KMS-11 (cell line): ENCODE results near the gene HEPN1.

Source experiments
- H2AFZ ChIP-seq: fragments of 200-600 bp; sonication (generic); 2 replicates; pipeline ENCODE4 v1.6.1; 2016; ENCODE audit warnings: antibody characterized with exemption, mixed run types, low read depth
- H3K27ac ChIP-seq: fragments of 200-600 bp; sonication (generic); 2 replicates; pipeline ENCODE4 v1.6.1; 2016; ENCODE audit warnings: mild to moderate bottlenecking, mixed run types
- H3K27me3 ChIP-seq: fragments of 200-600 bp; sonication (generic); 2 replicates; pipeline ENCODE4 v1.6.1; 2017; ENCODE audit warnings: mild to moderate bottlenecking, low read depth, mixed run types, moderate library complexity; ENCODE audit not compliant: insufficient read depth
- H3K36me3 ChIP-seq: fragments of 200-600 bp; sonication (generic); 2 replicates; pipeline ENCODE4 v1.6.1; 2017; ENCODE audit warnings: mild to moderate bottlenecking, mixed run types; ENCODE audit not compliant: insufficient read depth
- H3K4me1 ChIP-seq: fragments of 200-600 bp; sonication (generic); 2 replicates; pipeline ENCODE4 v1.6.1; 2016; ENCODE audit warnings: mild to moderate bottlenecking, low read depth, mixed run types; ENCODE audit not compliant: poor library complexity, severe bottlenecking
- H3K4me2 ChIP-seq: fragments of 200-600 bp; sonication (generic); 2 replicates; pipeline ENCODE4 v1.7.0; 2016; ENCODE audit warnings: mild to moderate bottlenecking, mixed run types
- H3K4me3 ChIP-seq: fragments of 200-600 bp; sonication (generic); IDR thresholded peaks from 2 replicates; pipeline ENCODE4 v1.6.1; 2017; ENCODE audit warnings: low read depth, low read length, mixed read lengths; ENCODE audit not compliant: insufficient read depth
- H3K79me2 ChIP-seq: fragments of 200-600 bp; sonication (generic); 2 replicates; pipeline ENCODE4 v1.6.1; 2016; ENCODE audit warnings: low read depth, mixed run types; ENCODE audit not compliant: insufficient read depth
- H3K9ac ChIP-seq: fragments of 200-600 bp; sonication (generic); 2 replicates; pipeline ENCODE4 v1.6.1; 2016; ENCODE audit warnings: mild to moderate bottlenecking, mixed run types
- H4K20me1 ChIP-seq: fragments of 200-600 bp; sonication (generic); 2 replicates; pipeline ENCODE4 v1.6.1; 2016; ENCODE audit warnings: mild to moderate bottlenecking, mixed run types; ENCODE audit not compliant: insufficient read depth
- TF ChIP-seq, protein P1 (sequence below): fragments of 200-600 bp; sonication (generic); conservative IDR thresholded peaks from 2 replicates; pipeline ENCODE4 v1.6.1; 2017; ENCODE audit warnings: low read depth, mild to moderate bottlenecking, antibody characterized with exemption, low read length, moderate library complexity, mixed read lengths

Gene HEPN1

DNA sequence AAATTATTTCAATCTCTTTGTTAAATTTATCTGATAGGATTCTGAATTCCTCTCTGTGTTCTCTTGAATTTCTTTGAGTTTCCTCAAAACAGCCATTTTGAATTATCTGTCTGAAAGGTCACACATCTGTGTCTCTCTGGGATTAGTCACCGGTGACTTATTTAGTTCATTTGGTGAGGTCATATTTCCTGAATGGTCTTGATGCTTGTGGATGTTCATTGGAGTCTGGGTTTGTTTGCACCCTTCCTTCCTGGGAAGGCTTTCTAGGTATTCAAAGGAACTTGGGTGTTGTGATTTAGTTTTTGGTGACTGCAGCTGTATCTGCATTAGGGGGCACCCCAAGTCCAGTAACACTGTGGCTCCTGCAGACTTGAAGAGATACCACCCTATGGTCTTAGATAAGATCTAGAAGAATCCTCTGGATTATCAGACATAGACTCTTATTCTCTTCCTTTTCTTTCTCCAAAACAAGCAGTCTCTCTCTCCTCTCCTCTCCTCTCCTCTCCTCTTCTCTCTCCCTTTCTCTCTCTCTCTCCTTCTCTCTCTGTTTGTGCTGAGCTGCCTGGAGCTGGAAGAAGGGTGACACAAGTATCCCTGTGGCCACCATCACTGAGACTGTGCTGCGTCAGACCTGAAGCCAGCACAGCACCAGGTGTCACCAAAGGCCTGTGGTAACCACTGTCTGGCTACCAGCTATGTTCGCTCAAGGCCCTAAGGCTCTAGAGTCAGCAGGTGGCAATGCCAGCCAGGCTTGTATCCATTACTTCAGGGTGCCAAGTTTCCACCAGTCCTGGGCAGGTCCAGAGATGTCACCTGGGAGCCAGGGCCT is 3.3 kb upstream of the HEPN1 start:
- no peaks in the 10 kb centered on the region for H3K79me2 ChIP-seq
- no peak overlapping the region for H2AFZ ChIP-seq
- TF ChIP-seq, protein P1, sequence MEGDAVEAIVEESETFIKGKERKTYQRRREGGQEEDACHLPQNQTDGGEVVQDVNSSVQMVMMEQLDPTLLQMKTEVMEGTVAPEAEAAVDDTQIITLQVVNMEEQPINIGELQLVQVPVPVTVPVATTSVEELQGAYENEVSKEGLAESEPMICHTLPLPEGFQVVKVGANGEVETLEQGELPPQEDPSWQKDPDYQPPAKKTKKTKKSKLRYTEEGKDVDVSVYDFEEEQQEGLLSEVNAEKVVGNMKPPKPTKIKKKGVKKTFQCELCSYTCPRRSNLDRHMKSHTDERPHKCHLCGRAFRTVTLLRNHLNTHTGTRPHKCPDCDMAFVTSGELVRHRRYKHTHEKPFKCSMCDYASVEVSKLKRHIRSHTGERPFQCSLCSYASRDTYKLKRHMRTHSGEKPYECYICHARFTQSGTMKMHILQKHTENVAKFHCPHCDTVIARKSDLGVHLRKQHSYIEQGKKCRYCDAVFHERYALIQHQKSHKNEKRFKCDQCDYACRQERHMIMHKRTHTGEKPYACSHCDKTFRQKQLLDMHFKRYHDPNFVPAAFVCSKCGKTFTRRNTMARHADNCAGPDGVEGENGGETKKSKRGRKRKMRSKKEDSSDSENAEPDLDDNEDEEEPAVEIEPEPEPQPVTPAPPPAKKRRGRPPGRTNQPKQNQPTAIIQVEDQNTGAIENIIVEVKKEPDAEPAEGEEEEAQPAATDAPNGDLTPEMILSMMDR: no peak
- no peaks in the 10 kb centered on the region for H3K27me3 ChIP-seq
- H3K9ac ChIP-seq: no peak overlapping the region
- no peaks in the 10 kb centered on the region for H3K36me3 ChIP-seq
- no peaks in the 10 kb centered on the region for H3K4me1 ChIP-seq
- no peak overlapping the region for H3K4me3 ChIP-seq
- H4K20me1 ChIP-seq: no peaks in the 10 kb centered on the region
- H3K4me2 ChIP-seq: no peak overlapping the region
- H3K27ac ChIP-seq: no peak overlapping the region

DNA sequence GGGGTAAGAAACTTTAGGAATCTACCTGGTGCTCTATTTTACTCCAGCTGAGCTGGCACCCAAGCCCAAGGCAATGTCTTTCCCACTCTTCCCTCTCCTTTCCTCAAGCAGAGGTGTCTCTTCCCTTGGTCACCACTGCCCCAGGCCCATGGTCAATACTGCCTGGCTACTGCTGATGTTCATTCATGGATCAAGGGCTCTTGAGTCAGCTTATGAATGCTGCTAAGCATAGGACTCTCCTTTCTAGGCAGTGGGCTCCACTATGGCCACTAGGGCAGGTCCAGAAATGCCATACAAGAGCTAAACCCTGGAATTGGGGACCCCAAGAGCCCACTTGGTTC is 2.7 kb upstream of the HEPN1 start:
- H2AFZ ChIP-seq: no peak overlapping the region
- no peaks in the 10 kb centered on the region for H3K36me3 ChIP-seq
- no peaks in the 10 kb centered on the region for H3K79me2 ChIP-seq
- no peak overlapping the region for H3K27ac ChIP-seq
- no peak overlapping the region for H3K9ac ChIP-seq
- no peaks in the 10 kb centered on the region for H4K20me1 ChIP-seq
- H3K4me1 ChIP-seq: no peaks in the 10 kb centered on the region
- H3K27me3 ChIP-seq: no peaks in the 10 kb centered on the region
- no peak overlapping the region for H3K4me2 ChIP-seq
- TF ChIP-seq, protein P1: no peak
- H3K4me3 ChIP-seq: no peak overlapping the region

- Histone ChIP-seq H3K4me2 (no peak overlapping the region), H2AFZ (no peak overlapping the region), H3K36me3 (no peaks in the 10 kb centered on the region), H3K27ac (no peak overlapping the region), H3K79me2 (no peaks in the 10 kb centered on the region), H4K20me1 (no peaks in the 10 kb centered on the region), H3K9ac (no peak overlapping the region), H3K4me3 (no peak overlapping the region), H3K4me1 (no peaks in the 10 kb centered on the region), H3K27me3 (no peaks in the 10 kb centered on the region)
- TF ChIP-seq, protein P1: no peak
Observed at GRCh38 chr11:124917115-124917637, 1.9 kb upstream of the HEPN1 start.

DNA sequence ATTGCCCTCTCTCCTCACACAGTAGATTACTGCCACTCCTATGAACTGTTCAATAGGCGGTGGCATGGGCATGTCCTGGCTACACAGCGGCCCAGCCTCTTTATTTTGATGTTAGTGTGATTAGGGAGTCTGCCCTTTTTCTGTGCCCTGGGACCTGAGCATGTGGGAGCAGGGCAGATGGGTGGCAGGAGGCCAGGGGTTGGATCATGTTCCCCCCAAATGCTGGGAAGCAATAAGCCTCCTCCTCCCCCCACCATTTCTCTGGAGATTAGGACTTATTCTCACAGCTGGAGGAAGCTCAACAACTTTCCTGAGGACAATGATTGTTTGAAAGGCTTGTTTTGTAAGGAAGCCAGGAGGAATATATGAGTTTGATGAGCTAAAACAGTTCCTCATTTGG is 848 bp downstream of the HEPN1 start:
- H2AFZ ChIP-seq: no peak overlapping the region
- H3K4me2 ChIP-seq: no peak overlapping the region
- H3K27me3 ChIP-seq: no peaks in the 10 kb centered on the region
- TF ChIP-seq, protein P1: no peak
- no peak overlapping the region for H3K9ac ChIP-seq
- H3K4me3 ChIP-seq: no peak overlapping the region
- no peaks in the 10 kb centered on the region for H3K36me3 ChIP-seq
- no peaks in the 10 kb centered on the region for H3K4me1 ChIP-seq
- no peaks in the 10 kb centered on the region for H4K20me1 ChIP-seq
- H3K79me2 ChIP-seq: no peaks in the 10 kb centered on the region
- no peak overlapping the region for H3K27ac ChIP-seq
